Dermis microvascular lymphatic vessel endothelial cell (primary cell): ENCODE data around the gene CYP2W1. TPM values are rescaled to one million over a fixed set of nuclear protein-coding genes. Genes with fewer than 3 reads are reported as not detected.

ENCODE experiments used
- DNase-seq, 2 donors: peaks; one replicate each; pipeline versions ENCODE4 v3.0.0 to v3.0.0-alpha.2; 2010; ENCODE audit warnings: low read depth in 2 of 2
- total RNA-seq: library from RNA; depleted of rRNA; stranded (reverse); fragments of >200 nt; gene quantifications from 2 replicates; pipeline ENCODE4 v1.2.1, GENCODE V29; 2014

Gene CYP2W1
- total RNA-seq, 1 donor from 2014 or later: not detected

- no peak for DNase-seq
Observed at GRCh38 chr7:981793-982510, 1.0 kb upstream of the CYP2W1 start.

- DNase-seq: no peak
Observed at GRCh38 chr7:982511-983003, 424 bp upstream of the CYP2W1 start.

- no peak for DNase-seq
Observed at GRCh38 chr7:983616-984071, 663 bp downstream of the CYP2W1 start.

GRCh38 chr7:984361-985126 is 1.6 kb downstream of the CYP2W1 start:
- no peak for DNase-seq

GRCh38 chr7:985127-985416 is 2.1 kb downstream of the CYP2W1 start:
- no peak for DNase-seq

- DNase-seq: peak in 1 of 2 donors; percentile 24
Observed at GRCh38 chr7:985915-986741, 3.1 kb downstream of the CYP2W1 start.

- no peak for DNase-seq
Observed at GRCh38 chr7:986766-987751, 4.1 kb downstream of the CYP2W1 start.

GRCh38 chr7:987909-988308 is 4.9 kb downstream of the CYP2W1 start:
- no peak for DNase-seq

GRCh38 chr7:988426-988911 is 5.5 kb downstream of the CYP2W1 start:
- peak in 1 of 2 donors; percentile 34 for DNase-seq

- no peak for DNase-seq
Observed at GRCh38 chr7:988963-989529, 6.1 kb downstream of the CYP2W1 start.

GRCh38 chr7:990352-990932 is 7.5 kb downstream of the CYP2W1 start:
- DNase-seq: no peak

GRCh38 chr7:990933-991728 is 8.2 kb downstream of the CYP2W1 start:
- no peak for DNase-seq

- no peak for DNase-seq
Observed at GRCh38 chr7:991729-992656, 9.0 kb downstream of the CYP2W1 start.

- peak; percentile 93 to 97 for DNase-seq
Observed at GRCh38 chr7:992709-993607, 10.0 kb downstream of the CYP2W1 start.

- DNase-seq: no peak
Observed at GRCh38 chr7:994592-995308, 11.8 kb downstream of the CYP2W1 start.

- no peak for DNase-seq
Observed at GRCh38 chr7:995571-995970, 12.6 kb downstream of the CYP2W1 start.
